Osteoblast (primary cell): ENCODE measurements around the gene RNF2. TPM values are rescaled to one million over a fixed set of nuclear protein-coding genes. Genes with fewer than 3 reads are reported as not detected.
"Not testable (repeated sequence)": the region's sequence is repeated elsewhere in the genome, so short reads cannot be mapped to it uniquely, and the experiment has no call there.

Experiments
- DNase-seq: peaks from one replicate; pipeline ENCODE4 v3.0.0; 2011; ENCODE audit warnings: low spot score, mixed read lengths; ENCODE audit not compliant: insufficient read length; ENCODE audit errors: missing footprints
- H2AFZ ChIP-seq: 2 replicates; pipeline ENCODE4 v1.6.0; 2011; ENCODE audit warnings: mild to moderate bottlenecking, low read length
- H3K27ac ChIP-seq: 2 replicates; pipeline ENCODE4 v1.5.1; 2011; ENCODE audit warnings: mild to moderate bottlenecking, low read depth, low read length, moderate library complexity
- H3K27me3 ChIP-seq: 2 replicates; pipeline ENCODE4 v1.6.0; 2012; ENCODE audit warnings: mild to moderate bottlenecking, control low read depth, inconsistent platforms, low read length, moderate library complexity; ENCODE audit not compliant: insufficient read depth
- H3K36me3 ChIP-seq: 2 replicates; pipeline ENCODE4 v1.5.1; 2011; ENCODE audit warnings: mild to moderate bottlenecking, low read length, control low read depth, moderate library complexity; ENCODE audit not compliant: insufficient read depth
- H3K4me1 ChIP-seq: 2 replicates; pipeline ENCODE4 v1.5.1; 2011; ENCODE audit warnings: mild to moderate bottlenecking, low read length, control low read depth, moderate library complexity; ENCODE audit not compliant: insufficient read depth
- H3K4me2 ChIP-seq: 2 replicates; pipeline ENCODE4 v1.6.0; 2011; ENCODE audit warnings: mild to moderate bottlenecking, low read length; ENCODE audit not compliant: insufficient read depth
- H3K4me3 ChIP-seq: fragments of 200-600 bp; sonication (generic); 3 replicates; pipeline ENCODE4 v1.5.1; 2012; ENCODE audit warnings: mild to moderate bottlenecking, low read length, inconsistent platforms; ENCODE audit not compliant: insufficient read depth
- H3K79me2 ChIP-seq: 2 replicates; pipeline ENCODE4 v1.6.0; 2012; ENCODE audit warnings: mild to moderate bottlenecking, low read length, control low read depth, inconsistent platforms; ENCODE audit not compliant: insufficient read depth
- H3K9me3 ChIP-seq: 2 replicates; pipeline ENCODE4 v1.5.1; 2011; ENCODE audit warnings: low read depth, low read length, control low read depth
- H4K20me1 ChIP-seq: 2 replicates; pipeline ENCODE4 v1.6.0; 2012; ENCODE audit warnings: mild to moderate bottlenecking, low read length, control low read depth; ENCODE audit not compliant: insufficient read depth
- CTCF ChIP-seq: IDR thresholded peaks from 2 replicates; pipeline ENCODE4 v1.5.1; 2011; ENCODE audit warnings: mild to moderate bottlenecking, low read depth, low read length, moderate library complexity; ENCODE audit errors: extremely low read depth
- total RNA-seq: library from RNA; depleted of rRNA; stranded (reverse); fragments of >200 nt; gene quantifications from 2 replicates; pipeline ENCODE4 v1.2.3, GENCODE V29; 2012

The RNF2 gene
- 20.3 and 23.0 TPM in 2 replicates for total RNA-seq

- peaks cover 35% of the 10 kb centered on the region for H3K79me2 ChIP-seq
- H3K4me2 ChIP-seq = peak within 1 kb of the TSS; percentile 96
- H3K27ac ChIP-seq = peak within 1 kb of the TSS; percentile 13
- peak; percentile 96 for DNase-seq
- peak within 1 kb of the TSS; percentile 93 for H2AFZ ChIP-seq
- no peak for TF ChIP-seq CTCF
- peak within 1 kb of the TSS; percentile 92 for H3K4me3 ChIP-seq
- H3K4me1 ChIP-seq = peaks cover 17% of the 10 kb centered on the region
- no peaks in the 10 kb centered on the region for H3K9me3 ChIP-seq
- no peaks in the 10 kb centered on the region for H3K27me3 ChIP-seq
- H4K20me1 ChIP-seq = peaks cover 31% of the 10 kb centered on the region
- H3K36me3 ChIP-seq = no peaks in the 10 kb centered on the region
Measured at GRCh38 chr1:185044981-185045813, at the start of gene RNF2. Gene RNF2 (plus strand): TSS chr1:185045558. CDS start chr1:185087554, 41,996 bp downstream.

GRCh38 chr1:184999974-185000373, 45.4 kb upstream of the RNF2 start:
- H3K36me3 ChIP-seq, DNase-seq, H3K4me1 ChIP-seq, H3K27ac ChIP-seq, H3K79me2 ChIP-seq, H3K4me2 ChIP-seq, H3K27me3 ChIP-seq, H4K20me1 ChIP-seq, H3K4me3 ChIP-seq, H2AFZ ChIP-seq, H3K9me3 ChIP-seq: not testable (repeated sequence)

- not testable (repeated sequence) for H3K4me3 ChIP-seq, H3K9me3 ChIP-seq, H3K27ac ChIP-seq, H3K36me3 ChIP-seq, H4K20me1 ChIP-seq, DNase-seq, H3K79me2 ChIP-seq, H3K4me1 ChIP-seq, H3K27me3 ChIP-seq, H2AFZ ChIP-seq, H3K4me2 ChIP-seq
Measured at GRCh38 chr1:185001312-185001880, 44.0 kb upstream of the RNF2 start.

GRCh38 chr1:185008838-185009237, 36.5 kb upstream of the RNF2 start:
- Histone ChIP-seq H3K4me3 (no peak overlapping the region), H3K27me3 (peaks cover 3% of the 10 kb centered on the region), H3K79me2 (no peaks in the 10 kb centered on the region), H3K4me1 (no peaks in the 10 kb centered on the region), H3K4me2 (no peak overlapping the region), H4K20me1 (no peaks in the 10 kb centered on the region), H3K36me3 (no peaks in the 10 kb centered on the region), H3K9me3 (no peaks in the 10 kb centered on the region), H3K27ac (no peak overlapping the region), H2AFZ (no peak overlapping the region)
- no peak for DNase-seq
- TF ChIP-seq CTCF = no peak

GRCh38 chr1:185010361-185010760, 35.0 kb upstream of the RNF2 start:
- Histone ChIP-seq H4K20me1 (no peaks in the 10 kb centered on the region), H2AFZ (no peak overlapping the region), H3K4me2 (no peak overlapping the region), H3K27ac (no peak overlapping the region), H3K36me3 (no peaks in the 10 kb centered on the region), H3K4me3 (no peak overlapping the region), H3K9me3 (no peaks in the 10 kb centered on the region), H3K27me3 (peaks cover 3% of the 10 kb centered on the region), H3K4me1 (no peaks in the 10 kb centered on the region), H3K79me2 (no peaks in the 10 kb centered on the region)
- no peak for TF ChIP-seq CTCF
- DNase-seq = no peak
